SK-N-DZ (cell line): ENCODE measurements around the gene C21orf58.

Experiments
- DNase-seq: peaks from one replicate; pipeline ENCODE4 v3.0.0-alpha.2; 2015; ENCODE audit warnings: low spot score

The C21orf58 gene

DNA sequence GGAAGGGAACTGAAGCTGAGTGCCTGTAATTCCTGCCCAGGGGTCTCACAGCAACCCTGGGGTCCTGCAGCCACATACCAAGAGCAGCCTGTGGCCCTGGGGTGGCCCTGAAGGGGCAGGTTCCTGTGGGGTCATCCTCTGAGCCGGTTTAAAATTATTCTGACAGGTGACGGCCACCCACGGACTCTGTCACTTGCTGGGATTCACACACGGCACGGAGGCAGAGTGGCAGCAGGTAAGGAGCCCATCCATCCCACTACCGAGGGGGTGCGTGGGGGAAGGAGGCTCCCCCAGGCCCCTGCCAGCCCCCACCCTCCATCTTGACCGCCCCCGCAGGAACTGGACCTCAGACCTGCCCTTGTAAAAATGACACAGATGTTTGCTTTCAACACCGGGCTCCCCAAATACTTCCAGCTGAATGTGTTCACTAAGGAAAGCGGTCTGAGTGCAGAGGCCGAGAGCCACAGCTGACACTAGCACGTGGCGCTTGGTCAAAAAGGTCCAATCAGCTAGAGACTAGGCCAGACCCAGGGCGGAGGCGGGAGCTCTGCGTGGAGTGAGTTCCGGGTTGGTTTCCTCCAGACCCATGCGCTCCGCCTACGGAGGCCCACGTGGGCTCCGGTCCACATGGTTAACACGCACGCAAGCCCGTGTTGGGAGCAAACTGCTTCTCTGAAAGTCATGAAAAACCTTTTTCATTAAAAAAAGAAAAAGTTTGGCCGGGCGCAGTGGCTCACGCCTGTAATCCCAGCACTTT is 27.5 kb downstream of the C21orf58 start:
- DNase-seq, result no peak

DNA sequence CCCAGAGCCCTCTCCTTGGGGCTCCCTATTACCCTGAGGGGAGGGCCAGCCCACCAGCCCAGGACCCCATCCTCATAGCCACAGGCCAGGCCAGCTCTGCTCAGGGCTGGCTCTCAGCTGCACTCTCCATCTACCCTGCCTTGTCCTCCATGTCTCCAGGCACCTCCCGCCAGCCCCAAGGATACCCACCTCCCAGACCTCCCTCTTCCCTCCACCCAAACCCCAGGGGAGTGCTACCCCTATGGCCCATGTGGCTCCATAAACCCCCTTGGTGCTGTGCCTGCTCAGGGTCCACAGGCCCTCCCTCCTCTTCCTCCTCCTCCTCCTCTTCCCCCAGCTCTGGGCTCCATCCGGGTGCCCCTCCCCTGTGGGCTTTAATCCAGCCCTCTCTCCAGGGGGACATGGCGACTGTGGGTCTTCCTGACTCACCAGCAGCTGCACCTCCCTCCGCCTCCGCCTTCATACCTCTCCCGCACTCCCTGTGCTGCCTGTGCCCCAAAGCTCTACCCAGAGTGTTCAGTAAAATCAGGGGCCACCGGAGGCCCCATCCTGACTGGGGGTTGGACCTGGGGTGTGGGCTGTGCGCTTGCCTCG is 28.4 kb downstream of the C21orf58 start:
- no peak for DNase-seq

DNA sequence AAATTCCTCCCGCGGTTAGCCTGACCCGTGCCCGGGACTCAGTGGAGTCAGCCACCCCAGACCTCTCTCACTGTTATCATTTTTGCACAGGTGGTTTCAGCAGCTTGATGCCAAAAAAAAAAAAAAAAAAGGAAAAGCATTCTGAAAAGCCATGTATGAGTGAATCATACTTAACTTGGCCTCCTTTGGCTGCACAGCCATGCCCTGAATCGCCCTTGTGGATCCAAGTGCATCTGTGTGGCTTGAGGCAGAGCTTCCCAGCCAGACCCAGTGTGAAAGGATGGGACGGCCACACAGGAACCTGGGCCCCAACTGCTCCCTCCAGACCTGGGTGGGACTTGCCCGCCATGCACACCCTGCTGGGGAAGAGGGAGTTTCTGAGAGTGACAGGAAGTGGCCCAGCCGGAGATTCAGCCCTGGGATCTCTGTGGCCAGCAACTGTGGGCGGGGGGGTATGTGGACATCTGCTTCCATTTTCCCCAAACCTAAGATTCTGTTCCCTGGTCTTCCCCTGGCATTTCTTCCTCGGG is 29.0 kb downstream of the C21orf58 start:
- DNase-seq, result no peak

DNA sequence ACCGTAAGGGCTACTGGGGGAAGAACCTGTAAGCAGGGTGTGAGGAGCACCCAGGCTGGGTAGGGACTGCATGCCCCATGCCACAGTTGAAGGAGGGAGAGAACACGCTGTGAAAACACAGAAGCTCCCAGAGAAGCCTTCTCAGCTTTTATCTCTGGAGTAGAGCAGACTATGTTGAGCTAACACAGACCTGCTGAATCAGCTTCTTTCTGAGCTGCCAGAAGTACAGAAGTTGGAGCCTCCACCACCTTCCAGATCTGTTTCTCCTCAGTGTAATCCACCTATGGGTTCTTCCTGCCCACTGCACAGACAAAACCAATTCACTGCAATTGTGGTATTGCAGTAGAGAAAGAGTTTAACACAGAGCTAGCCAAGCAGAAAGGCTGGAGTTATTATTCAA is 32.1 kb downstream of the C21orf58 start:
- DNase-seq, result no peak

DNA sequence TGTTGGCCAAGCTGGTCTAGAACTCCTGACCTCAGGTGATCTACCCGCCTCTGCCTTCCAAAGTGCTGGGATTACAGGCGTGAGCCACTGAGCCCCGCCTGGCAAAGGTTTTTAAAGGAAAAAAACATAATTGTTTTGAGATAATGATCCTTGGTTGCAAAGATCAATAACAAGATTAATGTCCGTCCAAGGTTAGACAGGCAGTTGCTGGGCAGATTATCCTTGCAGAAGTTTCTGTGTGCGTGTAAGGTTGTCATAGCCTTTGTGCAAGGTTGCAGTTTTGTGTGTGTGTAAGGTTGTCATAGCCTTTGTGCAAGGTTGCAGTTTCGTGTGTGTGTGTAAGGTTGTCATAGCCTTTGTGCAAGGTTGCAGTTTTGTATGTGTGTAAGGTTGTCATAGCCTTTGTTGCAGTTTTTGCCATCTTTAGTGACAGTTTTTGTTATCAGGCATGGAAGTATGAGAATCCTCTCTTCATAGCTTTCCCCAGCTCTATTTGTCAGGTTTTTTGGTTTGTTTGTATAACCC is 34.0 kb downstream of the C21orf58 start:
- peak; percentile 22 for DNase-seq

DNA sequence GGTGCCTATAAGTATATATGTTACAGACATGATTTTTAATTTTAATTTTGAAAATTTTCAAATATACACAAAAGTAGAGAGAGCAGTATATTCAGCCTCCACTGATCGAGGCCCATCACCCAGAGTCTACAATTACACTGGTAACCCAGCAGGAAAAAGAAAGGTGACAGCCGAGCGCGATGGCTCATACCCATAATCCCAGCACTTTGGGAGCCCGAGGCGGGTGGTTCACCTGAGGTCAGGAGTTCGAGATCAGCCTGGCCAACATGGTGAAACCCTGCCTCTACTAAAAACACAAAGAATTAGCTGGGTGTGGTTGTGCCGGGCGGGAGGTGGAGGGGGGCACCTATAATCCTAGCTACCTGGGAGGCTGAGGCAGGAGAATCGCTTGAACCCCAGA is 36.1 kb downstream of the C21orf58 start:
- no peak for DNase-seq

DNA sequence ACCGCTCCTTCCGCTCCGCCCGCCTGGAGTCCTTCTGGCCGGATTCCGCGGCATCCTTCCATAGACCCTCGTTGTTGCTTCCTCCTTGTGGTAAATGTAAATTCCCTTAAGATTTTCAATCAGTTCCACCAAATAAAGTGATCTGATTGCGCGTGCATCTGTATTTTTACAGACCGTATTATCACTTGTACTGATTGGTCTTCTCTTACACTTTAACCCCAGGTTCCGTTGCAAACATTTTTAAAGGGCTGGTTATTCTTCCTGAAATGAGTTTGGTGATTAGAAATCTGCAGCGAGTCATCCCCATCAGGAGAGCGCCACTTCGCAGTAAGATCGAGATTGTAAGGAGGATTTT is 37.0 kb downstream of the C21orf58 start:
- DNase-seq, result no peak

DNA sequence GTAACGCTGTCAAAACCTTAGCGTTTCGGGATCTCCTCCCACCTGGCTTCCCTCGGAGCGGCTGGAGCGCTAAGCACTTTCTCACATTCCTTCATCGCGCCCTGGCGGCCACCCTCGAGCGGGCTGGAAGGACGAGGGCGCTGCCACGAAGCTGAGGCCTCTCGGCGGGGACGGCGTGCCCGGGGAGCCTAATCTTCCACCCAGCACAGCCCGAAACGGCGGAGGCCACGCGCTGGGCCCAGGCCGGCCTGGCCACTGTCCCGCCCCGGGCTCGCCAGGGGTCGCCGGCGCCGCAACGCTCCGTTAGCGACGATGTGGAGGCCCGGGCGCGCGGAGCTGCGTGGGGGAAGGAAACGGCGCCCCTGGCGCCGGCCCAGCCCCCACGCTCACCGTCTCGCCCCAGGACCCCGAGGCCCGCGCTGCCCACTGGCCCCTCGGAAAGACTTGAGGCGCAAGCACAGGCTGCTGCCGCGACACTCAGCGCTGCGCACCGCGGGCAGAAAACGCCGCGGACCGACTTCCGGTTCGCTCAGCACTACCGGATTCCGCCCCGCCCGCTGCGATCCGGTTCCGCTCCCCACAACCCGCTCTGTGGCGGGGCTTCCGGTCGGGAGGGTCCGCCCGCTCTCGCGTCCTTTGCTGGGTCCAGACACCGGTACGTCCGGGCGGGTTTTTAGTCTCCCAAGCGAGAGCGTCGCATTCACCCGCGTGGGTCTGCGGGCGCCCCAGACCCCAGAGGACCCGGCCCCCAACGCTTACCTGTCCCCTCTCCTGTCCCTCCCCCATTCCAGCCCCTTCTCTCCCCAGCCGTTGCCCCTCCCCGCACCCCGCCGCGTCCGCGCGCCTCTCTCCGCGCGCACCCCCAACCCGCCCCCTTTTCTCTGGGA is 37.7 kb downstream of the C21orf58 start, which contains the start of gene YBEY:
TSS of gene YBEY (plus strand) at position 582 of the 887 bp plus-strand sequence. CDS start 572 bp downstream, outside the sequence.
- DNase-seq, result peak; percentile 88

DNA sequence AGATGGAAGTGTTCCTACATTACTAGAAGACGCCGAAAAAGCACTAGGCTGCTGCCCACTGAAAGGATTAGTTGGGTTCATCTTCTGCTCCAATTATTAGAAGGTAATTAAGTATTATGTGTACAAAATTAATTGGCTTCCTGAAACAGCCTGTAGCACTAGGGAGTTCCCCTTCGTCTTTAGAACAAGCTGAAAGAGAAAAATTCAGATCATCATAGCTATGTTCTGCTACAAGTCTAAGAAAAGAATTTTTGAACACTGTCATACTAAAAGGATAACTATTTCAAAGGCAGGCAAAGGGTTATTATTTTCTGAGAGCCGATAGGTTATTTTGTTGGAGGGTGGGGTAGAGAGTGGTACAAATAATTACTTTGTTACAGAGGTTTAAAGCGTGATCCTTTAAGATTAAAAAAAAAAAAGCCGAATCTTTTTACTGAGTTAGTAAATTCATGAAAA is 38.4 kb downstream of the C21orf58 start, which contains the start of gene MCM3AP:
TSS of gene MCM3AP (minus strand) at position 406 of the 456 bp plus-strand sequence. CDS start at position 81, 325 bp downstream.
- no peak for DNase-seq

DNA sequence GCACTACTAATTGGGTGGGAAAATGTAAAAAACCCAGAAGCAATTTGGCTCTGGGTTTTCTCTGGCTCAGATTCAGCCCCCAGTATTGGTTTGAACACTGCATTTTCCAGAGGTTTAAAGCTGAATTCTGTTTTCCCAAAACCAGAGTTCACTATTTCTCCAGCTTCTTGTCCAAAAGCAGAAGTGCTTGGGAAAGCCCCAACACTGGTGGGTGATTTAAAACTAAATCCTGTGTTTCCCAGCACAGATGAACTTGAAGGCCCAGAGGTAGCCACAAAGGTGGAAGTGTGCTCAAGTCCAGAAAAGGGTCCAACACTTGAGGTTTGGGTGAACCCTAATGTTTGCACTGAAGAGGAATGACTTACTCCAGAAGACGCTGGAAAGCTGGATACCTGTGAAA is 38.9 kb downstream of the C21orf58 start:
- no peak for DNase-seq

DNA sequence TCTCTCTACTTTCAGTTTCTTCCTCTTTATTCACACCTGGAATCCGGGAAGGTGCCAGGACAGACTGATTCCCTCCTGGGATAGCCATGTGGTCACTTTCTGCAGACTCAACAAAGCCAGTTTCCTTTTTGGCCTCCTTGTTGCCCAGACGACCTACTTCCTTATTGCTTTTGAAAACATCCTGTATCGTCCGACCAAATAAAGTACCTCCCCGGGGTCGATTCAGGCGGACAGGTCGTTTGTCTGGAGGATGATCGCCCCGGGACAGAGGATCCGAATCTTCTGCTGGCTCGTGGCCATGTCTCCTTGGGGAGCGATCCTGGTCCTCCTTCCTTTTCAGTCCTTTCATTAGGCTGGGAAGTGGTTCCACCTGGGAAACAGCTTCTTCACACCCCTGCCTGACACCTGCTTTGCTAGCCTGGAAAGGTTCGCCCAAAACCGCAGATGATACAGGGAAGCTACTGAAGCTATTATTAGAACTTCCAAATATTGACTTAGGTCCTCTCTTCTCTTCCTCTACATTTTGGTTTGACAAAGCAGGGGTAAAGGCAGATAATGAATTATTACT is 39.5 kb downstream of the C21orf58 start:
- DNase-seq, result no peak

DNA sequence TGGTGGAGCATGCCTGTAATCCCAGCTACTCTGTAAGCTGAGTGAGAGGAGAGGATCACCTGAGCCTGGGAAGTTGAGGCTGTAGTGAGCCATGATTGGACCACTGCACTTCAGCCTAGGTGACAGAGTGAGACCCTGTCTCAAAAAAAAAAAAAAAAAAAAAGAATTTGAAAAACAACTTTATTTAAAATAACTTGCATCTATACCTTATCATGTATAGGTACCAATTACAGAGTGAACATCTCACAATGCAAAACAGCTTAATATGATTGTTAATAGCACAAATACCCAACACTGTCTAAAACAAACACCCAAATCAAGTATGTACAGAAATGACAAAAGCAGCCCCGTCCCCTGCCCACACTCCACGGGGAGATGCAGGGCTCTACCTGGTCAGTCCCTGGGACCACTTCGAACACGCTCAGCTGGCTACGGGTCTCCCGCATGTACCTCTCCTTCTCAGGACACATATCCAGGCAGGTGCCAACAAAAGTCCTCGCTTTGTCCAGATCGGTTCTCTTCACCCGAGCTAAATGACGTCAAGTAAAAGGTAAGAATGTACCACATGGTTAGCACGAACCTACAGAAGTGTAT is 48.8 kb downstream of the C21orf58 start:
- no peak for DNase-seq

DNA sequence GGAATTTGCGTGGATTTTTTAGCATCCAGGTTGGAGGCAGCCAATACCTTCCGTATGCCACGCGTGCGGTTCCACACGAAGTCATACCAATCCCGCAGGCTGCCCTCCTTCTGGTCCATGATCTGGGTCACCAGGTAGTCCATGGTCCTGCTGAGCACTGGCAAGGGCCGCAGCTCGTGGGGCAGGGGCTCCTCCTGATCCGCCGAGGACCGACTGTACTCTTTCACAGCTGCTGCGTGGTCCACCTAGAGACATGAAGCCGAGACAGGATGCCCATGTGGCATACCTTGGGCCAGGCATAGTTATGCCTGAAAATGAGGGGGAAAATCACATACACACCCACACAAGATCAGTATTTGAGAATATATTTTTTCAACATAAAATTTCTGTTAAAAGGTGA is 50.3 kb downstream of the C21orf58 start:
- no peak for DNase-seq

DNA sequence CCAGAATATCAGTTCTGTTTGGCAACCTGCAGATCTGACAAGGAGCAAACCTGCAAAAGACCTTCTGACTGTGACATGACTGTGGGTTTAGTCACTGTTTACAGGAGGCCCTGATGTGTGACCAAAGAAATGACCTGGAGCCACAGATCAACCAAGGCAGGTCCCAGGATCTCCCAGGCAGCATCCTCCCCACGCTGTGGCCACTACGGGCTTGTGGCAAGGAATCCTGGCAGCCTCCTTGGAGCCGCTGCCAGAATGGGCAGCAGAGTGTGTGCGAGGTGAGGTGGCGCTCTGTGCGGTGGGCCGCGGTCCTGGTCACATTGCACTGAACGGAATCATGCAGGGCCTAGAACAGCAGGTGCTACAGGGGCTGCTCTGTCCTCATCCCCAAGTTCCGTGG is 54.2 kb downstream of the C21orf58 start:
- no peak for DNase-seq

DNA sequence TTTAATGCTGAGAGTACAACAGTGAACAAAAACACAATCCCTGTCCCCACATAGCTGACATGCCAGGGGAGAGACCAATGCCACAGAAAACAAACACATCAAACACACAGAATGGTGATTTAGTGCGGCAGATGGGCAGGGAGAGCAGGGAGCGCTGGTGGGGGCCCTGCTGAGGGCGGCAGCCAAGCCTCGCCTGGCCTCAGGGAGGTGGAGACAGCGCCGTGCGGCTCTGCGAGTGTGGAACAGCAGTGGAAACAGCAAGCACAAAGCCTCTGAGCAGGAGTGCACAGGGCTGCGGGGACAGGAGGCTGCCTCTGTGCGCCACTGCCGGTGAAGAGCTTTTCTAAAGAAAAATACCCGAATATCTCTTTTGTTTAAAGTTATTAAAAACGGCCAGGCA is 55.3 kb downstream of the C21orf58 start:
- no peak for DNase-seq

DNA sequence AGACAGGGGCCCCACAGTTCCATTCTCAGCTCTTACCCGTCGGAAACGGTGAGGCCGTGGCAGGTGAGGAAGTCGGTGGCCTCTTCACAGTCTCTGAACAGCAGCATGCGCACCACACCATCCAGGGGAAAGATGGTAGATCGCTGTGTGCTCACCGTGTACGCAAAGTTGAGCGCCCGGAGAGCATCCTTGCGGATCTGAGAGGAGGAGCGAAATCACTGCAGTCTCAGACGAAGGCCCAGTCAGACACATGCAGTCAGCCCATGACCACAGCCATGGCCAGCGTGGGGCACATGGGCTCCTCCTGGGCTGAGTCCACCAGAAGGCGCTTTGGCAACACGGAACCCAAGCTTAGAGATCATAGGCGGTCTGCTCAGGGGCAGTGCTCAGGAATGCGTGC is 56.7 kb downstream of the C21orf58 start:
- DNase-seq, result no peak

DNA sequence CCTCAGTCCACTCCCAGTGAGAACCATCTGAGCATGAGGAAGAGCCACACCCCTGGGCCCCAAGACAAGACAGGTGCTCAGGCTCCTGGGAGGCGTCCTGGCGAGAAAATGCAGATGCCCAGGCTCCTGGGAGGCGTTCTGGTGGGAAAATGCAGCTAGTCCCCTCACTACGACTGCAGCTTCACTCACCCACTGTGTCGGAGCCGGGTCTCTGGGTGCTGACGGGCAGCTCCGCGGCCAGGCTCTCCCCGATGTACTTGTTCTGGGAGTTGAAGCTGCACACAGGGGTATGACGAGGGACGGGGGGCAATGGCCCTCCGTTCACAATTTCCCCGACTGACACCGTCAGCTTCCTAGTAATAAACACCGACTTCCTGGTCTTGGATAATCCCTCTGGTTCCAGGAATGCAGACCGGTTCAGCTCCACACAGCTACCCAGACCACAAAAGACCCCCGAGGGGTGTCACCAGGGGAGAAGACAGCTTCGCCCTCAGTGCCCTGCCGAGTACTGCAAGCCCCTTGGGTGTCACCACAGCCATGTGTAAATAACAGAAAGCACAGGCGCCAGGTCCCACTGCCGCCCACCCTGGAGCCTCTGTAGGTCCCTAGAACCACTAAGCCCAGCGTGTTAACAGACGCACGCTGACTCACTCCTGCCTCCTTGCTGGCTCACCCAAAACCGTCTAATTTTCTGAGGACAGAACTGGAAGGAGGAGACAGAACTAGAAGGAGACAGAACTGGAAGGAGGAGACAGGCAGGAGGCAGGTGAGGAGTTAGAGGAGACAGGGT is 57.7 kb downstream of the C21orf58 start:
- DNase-seq, result no peak

DNA sequence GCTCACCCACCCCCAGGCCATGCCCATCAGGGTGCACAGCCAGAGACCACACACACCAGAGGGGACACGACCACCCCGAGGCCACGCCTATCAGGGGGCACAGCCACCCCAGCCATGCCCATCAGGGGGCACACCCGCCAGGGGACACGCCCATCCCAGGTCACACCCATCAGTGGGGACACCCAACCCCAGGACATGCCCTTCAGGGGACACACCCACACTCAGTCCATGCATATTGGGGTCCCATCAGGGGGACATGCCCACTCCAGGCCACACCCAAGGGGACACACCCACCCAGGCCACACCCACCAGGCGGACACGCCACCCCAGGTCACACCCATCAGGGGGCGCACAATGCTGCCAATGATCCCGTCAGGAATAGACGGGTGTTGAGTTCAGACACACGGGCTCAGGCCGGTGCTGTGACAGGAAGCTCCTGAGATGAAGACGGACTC is 59.0 kb downstream of the C21orf58 start:
- DNase-seq, result no peak

DNA sequence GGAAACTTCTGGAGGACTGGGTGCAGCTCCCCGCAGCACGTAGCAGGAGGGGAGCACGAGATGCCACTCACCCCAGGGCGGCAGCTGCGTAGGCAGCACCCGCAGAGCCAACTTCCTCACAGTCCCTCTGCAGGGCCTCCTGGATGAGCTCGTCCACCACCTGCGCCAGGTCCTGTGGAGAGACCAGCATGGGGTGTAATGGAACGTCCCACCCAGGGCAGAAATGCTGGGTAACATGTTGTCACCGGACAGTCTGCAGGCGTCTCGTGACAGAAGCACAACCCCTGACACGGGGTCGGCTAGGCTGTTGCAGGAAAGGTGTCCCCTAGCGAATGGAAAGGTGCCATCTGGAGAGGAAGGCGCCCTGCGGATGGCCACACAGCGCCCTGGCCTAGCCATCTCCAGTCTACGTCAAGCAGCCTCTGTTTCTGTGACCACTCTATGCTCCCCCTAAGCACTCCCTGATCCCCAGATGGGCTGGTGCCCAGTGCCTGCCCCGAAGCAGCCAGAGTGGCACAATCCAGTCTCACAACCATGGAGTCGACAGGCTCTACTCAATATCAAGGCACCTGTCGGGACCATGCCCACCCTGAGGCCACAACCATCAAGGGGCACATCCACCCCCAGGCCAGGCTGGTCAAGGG is 59.5 kb downstream of the C21orf58 start:
- no peak for DNase-seq
